GM21447 (cell line): ENCODE data around the gene FLYWCH1.
"Not testable (repeated sequence)": the region's sequence is repeated elsewhere in the genome, so short reads cannot be mapped to it uniquely, and the experiment has no call there.

Experiments
- ATAC-seq: cut with Tn5 transposase; IDR thresholded peaks from one replicate; pipeline ENCODE4 v1.9.1; 2021; ENCODE audit not compliant: unreplicated experiment

The FLYWCH1 gene

GRCh38 chr16:2924901-2925755 is 13.4 kb downstream of the FLYWCH1 start:
- ATAC-seq: no peak

- ATAC-seq: no peak
These were observed 14.4 kb downstream of the FLYWCH1 start for GRCh38 chr16:2925951-2926649.

DNA sequence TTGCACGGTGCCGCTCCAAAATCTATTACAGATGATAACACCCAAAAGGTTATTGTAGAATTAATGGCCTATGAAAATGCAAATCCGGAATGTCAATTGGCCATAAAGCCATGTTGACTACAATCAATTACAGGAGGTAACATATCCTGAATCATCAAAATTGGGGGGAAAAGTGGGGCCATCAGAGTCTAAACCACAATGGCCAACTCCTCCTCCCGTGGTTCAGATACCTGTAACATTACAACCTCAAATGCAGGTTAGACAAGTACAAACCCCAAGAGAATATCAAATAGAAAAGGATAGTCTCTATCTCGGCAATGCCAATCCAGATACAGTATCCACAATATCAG is 14.9 kb downstream of the FLYWCH1 start:
- no peak for ATAC-seq

GRCh38 chr16:2927010-2927646 is 15.4 kb downstream of the FLYWCH1 start:
- no peak for ATAC-seq

- ATAC-seq: not testable (repeated sequence)
These were observed 16.4 kb downstream of the FLYWCH1 start for GRCh38 chr16:2928151-2928550.

GRCh38 chr16:2928796-2929195 is 17.1 kb downstream of the FLYWCH1 start:
- no peak for ATAC-seq

DNA sequence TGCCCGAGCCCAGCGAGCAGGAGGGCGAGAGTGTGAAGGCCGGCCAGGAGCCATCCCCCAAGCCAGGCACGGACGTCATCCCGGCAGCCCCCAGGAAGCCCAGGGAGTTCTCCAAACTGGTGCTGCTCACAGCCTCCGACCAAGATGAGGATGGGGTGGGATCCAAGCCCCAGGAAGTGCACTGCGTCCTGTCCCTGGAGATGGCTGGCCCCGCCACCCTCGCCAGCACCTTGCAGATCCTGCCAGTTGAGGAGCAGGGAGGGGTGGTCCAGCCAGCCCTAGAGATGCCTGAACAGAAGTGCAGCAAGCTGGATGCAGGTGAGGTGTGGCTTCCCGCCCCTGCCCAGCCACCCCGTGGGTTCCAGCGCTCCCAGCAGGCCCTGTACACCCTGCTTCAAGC is 18.0 kb downstream of the FLYWCH1 start:
- ATAC-seq: no peak

- ATAC-seq: no peak
These were observed 18.5 kb downstream of the FLYWCH1 start for GRCh38 chr16:2930236-2930635.

- not testable (repeated sequence) for ATAC-seq
These were observed 19.6 kb downstream of the FLYWCH1 start for GRCh38 chr16:2931231-2931914.

DNA sequence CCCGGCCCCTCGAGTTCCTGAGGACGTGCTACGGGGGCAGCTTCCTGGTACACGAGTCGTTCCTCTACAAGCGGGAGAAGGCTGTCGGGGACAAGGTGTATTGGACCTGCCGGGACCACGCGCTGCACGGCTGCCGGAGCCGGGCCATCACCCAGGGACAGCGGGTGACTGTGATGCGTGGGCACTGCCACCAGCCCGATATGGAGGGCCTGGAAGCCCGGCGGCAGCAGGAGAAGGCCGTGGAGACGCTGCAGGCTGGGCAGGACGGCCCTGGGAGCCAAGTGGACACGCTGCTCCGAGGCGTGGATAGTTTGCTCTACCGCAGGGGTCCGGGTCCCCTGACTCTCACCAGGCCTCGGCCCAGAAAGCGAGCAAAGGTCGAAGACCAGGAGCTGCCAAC is 21.4 kb downstream of the FLYWCH1 start:
- ATAC-seq: no peak

- no peak for ATAC-seq
These were observed 22.0 kb downstream of the FLYWCH1 start for GRCh38 chr16:2933701-2934100.

GRCh38 chr16:2934450-2934849 is 22.7 kb downstream of the FLYWCH1 start:
- ATAC-seq: no peak

DNA sequence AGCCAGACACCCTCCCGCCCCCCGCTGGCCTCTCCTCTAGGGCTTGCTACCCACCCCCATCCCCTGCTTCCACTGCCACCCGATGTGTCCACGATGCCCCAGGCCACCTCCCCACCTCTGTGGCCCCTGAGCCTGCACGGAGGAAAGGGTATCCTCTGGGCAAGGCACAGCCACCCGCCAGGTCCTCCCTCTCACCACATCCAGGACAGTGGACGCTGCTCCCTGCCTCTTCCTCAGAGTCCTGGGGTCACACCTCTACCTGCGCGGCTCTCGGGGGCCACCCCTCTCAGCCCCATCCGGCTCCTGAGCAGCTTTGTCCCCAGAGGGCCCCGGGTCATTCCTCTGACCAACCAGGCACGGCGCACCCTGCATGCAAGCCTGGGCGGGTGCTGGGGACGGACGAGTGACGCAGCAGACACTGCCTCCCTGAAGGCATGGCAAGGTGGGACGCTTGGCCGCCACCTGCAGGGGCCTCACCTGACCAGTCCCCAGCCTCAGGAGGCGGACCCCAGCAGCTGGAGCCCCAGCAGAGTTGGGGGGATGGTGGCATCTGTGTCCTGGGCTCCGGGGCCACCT is 24.8 kb downstream of the FLYWCH1 start:
- ATAC-seq: no peak

DNA sequence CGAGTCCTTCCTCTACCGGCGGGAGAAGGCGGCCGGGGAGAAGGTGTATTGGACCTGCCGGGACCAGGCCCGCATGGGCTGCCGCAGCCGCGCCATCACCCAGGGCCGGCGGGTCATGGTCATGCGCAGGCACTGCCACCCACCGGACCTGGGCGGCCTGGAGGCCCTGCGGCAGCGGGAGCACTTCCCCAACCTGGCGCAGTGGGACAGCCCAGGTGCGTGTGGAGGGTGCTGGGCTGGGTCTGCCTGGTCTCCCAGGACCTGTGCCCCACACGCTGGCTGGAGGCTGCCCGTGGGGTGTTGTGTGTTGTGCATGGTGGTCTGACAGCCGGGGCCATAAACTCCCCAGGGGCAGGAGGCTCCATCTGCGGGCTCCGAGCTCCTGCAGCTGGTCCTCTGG is 25.4 kb downstream of the FLYWCH1 start:
- ATAC-seq: no peak

GRCh38 chr16:2938206-2938605 is 26.5 kb downstream of the FLYWCH1 start:
- ATAC-seq: no peak

DNA sequence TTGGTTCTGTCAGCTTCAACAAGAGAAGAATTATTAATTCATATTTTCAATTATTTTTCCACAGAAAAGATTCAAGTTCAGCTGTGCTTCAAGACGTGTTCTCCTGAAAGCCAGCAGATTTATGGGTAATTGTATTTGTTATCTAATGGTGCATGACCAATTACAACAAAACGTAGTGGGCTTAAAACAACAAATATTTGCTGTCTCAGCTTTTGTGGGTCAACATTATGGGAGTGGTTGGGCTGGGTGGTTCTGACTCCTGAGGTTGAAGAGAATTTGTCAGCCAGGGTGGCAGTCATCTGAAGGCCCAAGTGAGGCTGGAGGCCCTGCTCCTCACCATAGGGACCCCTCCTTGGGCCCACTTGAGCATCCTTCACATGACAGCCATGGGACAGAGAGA is 28.2 kb downstream of the FLYWCH1 start:
- no peak for ATAC-seq

DNA sequence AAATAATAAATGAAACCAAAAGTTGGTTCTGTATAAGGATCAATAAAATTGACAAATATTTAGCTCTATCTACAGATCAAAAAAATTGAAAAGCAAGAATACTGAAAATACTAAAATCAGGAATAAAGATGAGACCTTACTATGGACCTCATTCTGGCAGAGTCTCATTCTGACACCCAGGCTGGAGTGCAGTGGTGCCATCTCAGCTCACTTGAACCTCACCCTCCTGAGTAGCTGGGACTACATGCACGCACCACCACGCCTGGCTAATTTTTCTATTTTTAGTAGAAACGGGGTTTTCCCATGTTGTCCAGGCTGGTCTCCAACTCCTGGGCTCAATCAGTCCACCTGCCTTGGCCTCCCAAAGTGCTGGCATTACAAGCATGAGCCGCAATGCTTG is 30.3 kb downstream of the FLYWCH1 start:
- ATAC-seq: no peak

DNA sequence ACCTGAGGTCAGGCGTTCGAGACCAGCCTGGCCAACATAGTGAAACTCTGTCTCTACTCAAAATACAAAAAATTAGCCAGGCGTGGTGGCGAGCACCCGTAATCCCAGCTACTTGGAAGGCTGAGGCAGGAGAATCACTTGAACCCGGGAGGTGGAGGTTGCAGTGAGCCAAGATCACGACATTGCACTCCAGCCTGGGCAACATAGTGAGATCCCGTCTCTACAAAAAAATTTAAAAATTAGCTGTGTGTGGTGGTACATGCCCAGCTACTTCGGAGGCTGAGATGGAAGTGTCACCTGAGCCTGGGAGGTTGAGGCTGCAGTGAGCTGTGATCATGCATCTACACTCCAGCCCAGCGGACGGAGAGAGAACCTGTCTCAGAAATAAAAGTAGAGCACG is 32.0 kb downstream of the FLYWCH1 start:
- ATAC-seq: not testable (repeated sequence)

- ATAC-seq: no peak
These were observed 34.9 kb downstream of the FLYWCH1 start for GRCh38 chr16:2946649-2947048.

DNA sequence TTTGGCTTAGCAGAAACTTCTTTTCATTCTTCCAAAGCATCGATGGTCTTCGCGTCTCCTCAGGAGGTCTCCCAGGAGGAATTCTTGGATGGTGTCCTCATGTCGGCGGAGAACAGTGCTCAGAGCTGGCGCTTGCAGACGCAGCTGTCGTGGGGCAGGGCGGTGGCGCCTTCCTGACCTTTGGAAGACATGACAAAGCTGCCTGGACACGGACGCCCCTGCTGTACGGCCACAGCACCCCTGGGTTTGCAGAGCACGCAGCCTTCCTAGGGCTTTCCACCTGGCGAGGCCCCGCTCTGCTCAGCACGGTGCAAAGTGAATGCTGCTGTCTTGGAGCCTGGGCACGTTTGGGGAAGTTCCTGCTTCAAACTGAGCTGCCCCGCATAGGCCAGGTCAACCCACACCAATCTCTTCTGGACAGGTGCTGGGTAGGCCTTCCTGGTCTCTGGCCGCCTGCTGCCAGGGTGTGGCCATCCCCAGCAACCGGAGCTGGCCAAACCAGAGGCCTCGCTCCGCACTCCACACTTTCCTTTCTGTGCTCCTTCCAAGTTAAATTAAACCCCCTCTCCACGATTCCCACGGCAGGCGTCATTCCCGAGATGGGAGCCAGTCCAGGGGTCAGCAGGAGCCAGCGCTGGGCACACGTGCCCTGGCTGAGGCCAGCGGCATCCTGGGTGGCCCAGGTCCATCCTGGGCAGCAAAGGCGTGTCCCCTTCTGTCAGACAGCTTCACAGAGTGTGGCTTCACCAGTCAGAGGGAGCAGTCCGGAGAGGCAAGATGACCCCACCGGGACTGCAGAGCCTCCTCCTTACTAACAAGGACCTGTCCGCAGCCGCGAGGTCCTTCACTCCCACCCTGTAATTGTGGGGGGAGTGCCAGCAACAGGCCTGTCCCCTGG is 37.3 kb downstream of the FLYWCH1 start:
- ATAC-seq: no peak
